ENCODE measurements around the gene LRRIQ1.

- no peak for TF ChIP-seq POLR2A (IDR thresholded peaks at IDR 0.05)
- TF ChIP-seq CTCF (IDR thresholded peaks at IDR 0.05) = no peak
- no peak for TF ChIP-seq EP300 (IDR thresholded peaks at IDR 0.05)
Measured at GRCh38 chr12:85274315-85274651, 238.1 kb downstream of the LRRIQ1 start.
